HEK293 (cell line): ENCODE results near the gene ALKBH3.

Experiments used
- CTCF ChIP-seq: fragments of 450-650 bp; formaldehyde crosslinking; IDR thresholded peaks from 2 replicates; pipeline ENCODE4 v1.5.1; 2016; ENCODE audit warnings: missing biosample characterization, missing genetic modification characterization
- ZNF677 ChIP-seq: fragments of 450-650 bp; IDR thresholded peaks from 2 replicates; pipeline ENCODE4 v1.5.0; 2018; ENCODE audit warnings: missing biosample characterization, mild to moderate bottlenecking, missing genetic modification characterization, moderate library complexity

- TF ChIP-seq CTCF (tag by site-specific recombination), result no peak
- TF ChIP-seq ZNF677 (tag by site-specific recombination), result no peak
Observed at GRCh38 chr11:43957571-43957970, 76.9 kb downstream of the ALKBH3 start.
